ENCODE measurements around the gene PNKD.

The PNKD gene

GRCh38 chr2:218256612-218257350 is 13.5 kb upstream of the PNKD start:
- no peak for DNase-seq (ENCODE audit: low read depth in 3 of 3)

- peak; percentile 33 to 60 (median 43) for DNase-seq (ENCODE audit: low read depth in 3 of 3)
Measured at GRCh38 chr2:218257390-218257981, 12.8 kb upstream of the PNKD start.

- no peak for DNase-seq (ENCODE audit: low read depth in 3 of 3)
Measured at GRCh38 chr2:218259099-218259961, 11.0 kb upstream of the PNKD start.

- no peak for DNase-seq (ENCODE audit: low read depth in 3 of 3)
Measured at GRCh38 chr2:218260166-218260565, 10.2 kb upstream of the PNKD start.

- DNase-seq (ENCODE audit: low read depth in 3 of 3): no peak
Measured at GRCh38 chr2:218260742-218261422, 9.4 kb upstream of the PNKD start, which contains the start of gene GPBAR1. GPBAR1 (plus strand) TSS chr2:218261015; CDS start chr2:218262725, 1,710 bp downstream.

GRCh38 chr2:218261423-218262236 is 8.7 kb upstream of the PNKD start:
- DNase-seq (ENCODE audit: low read depth in 3 of 3): no peak

- DNase-seq (ENCODE audit: low read depth in 3 of 3): no peak
Measured at GRCh38 chr2:218262237-218262600, 8.1 kb upstream of the PNKD start.

GRCh38 chr2:218262631-218263586 is 7.4 kb upstream of the PNKD start:
- no peak for DNase-seq (ENCODE audit: low read depth in 3 of 3)

GRCh38 chr2:218263817-218264641 is 6.3 kb upstream of the PNKD start:
- DNase-seq (ENCODE audit: low read depth in 3 of 3): no peak

GRCh38 chr2:218264773-218265561 is 5.4 kb upstream of the PNKD start:
- DNase-seq (ENCODE audit: low read depth in 3 of 3): no peak

GRCh38 chr2:218265626-218266025 is 4.7 kb upstream of the PNKD start:
- DNase-seq (ENCODE audit: low read depth in 3 of 3): no peak

GRCh38 chr2:218266316-218266979 is 3.9 kb upstream of the PNKD start:
- DNase-seq (ENCODE audit: low read depth in 3 of 3): no peak

- DNase-seq (ENCODE audit: low read depth in 3 of 3): no peak
Measured at GRCh38 chr2:218267259-218267658, 3.1 kb upstream of the PNKD start.

GRCh38 chr2:218270721-218271486 is 585 bp downstream of the PNKD start:
- DNase-seq (ENCODE audit: low read depth in 3 of 3): no peak

GRCh38 chr2:218271487-218271797 is 1.1 kb downstream of the PNKD start:
- no peak for DNase-seq (ENCODE audit: low read depth in 3 of 3)

GRCh38 chr2:218271865-218272530 is 1.7 kb downstream of the PNKD start:
- DNase-seq (ENCODE audit: low read depth in 3 of 3): no peak

Measured in stimulated activated CD4-positive, alpha-beta T cell treated with anti-CD3 and anti-CD28 coated beads, TNF-alpha, amount 100 ng/mL, for 4 hours (primary cell).